Glomerular visceral epithelial cell (primary cell): ENCODE measurements around the gene CRELD1.

Experiments
- DNase-seq: peaks from one replicate; pipeline ENCODE4 v3.0.0-alpha.2; 2016; ENCODE audit errors: extremely low spot score

The CRELD1 gene

DNA sequence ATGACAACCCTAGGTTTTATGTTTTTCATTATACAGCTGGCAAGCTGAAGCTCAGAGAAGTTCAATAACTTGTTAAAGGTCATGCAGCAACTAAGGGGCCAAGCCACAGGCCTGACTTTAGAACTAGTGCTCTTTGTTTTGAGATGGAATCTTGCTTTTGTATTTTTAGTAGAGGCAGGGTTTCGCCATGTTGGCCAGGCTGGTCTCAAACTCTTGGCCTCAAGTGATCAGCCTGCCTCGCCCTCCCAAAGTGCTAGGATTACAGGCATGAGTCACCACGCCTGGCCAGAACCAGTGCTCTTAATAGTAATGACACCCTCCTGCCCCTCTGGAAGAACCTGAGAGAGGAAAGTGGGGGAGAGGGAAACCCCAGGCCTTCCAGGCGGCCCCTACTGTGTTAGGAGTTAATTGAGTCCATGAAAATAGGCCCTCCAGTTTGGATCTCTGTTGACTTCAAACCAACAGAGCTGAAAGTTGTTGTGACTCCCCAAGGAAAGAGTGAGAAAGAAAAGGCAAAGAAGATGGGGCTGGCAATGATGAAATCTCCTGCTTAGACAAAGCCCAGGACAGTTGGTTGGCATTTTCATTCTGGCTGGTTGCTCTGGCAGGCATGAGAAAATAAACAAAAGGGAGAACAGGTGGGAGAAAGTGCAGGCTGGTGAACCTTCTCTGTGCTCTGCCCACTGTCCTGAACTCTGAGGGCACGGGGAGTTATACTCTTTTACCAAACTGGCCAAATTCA is 22.1 kb downstream of the CRELD1 start:
- no peak for DNase-seq

DNA sequence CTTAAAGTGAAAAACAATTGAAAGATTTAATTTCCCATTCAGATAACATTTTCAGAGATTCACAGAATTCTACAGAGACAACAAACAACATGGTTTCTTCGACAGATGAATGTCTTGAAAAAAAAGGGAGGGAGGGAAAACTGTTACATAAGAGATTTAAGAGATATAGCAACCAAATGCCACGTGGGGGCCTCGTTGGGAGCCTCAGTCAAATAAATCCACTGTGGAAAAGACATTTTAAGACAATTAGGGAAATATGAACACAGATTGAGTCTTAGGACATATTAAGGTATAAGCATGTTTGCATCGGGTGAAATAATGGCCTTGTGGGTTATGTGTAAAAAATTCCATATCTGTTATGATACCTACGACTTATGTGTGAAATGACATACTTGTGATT is 23.6 kb downstream of the CRELD1 start:
- no peak for DNase-seq

DNA sequence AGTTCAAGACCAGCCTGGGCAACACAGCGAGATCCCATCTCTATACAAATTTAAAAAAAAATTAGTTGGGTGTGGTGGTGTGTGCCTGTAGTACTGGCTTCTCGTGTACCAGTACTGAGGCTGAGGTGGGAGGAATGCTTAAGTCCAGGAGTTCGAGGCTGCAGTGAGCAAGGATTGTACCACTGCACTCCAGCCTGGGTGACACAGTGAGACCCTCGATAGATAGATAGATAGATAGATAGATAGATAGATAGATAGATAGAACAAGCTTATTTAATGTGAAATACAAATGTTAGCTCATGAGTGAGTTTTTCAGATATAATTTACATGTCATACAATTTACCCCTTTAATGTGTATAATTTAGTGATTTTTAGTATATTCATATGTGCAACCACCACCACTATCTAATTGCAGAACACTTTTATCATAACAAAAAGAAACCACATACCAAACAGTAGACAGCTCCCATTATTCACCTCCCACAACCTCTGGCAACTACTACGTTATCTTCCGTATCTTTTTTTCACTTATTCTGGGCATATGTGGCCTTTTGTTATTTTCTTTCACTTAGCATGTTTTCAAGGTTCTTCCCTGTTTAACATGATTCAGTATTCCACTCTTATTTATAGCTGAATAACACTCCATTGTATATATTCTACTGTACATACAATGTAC is 31.7 kb downstream of the CRELD1 start:
- no peak for DNase-seq

DNA sequence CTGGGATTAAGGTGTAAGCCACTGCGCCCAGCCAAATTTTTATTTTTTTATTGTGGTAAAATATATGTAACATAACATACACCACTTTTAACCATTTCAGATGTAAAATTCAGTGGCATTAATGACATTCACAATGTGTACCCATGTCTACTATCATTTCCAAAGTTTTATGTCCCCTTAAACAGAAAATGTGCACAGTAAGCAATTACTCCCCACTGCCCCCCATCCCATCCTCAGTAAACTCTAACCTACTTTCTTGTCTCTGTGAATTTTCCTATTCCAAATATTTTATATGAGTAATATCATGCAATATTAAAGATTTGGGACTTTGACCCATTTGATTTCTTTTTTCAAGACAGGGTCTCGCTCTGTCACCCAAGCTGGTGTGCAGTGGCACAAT is 33.2 kb downstream of the CRELD1 start:
- DNase-seq = no peak

DNA sequence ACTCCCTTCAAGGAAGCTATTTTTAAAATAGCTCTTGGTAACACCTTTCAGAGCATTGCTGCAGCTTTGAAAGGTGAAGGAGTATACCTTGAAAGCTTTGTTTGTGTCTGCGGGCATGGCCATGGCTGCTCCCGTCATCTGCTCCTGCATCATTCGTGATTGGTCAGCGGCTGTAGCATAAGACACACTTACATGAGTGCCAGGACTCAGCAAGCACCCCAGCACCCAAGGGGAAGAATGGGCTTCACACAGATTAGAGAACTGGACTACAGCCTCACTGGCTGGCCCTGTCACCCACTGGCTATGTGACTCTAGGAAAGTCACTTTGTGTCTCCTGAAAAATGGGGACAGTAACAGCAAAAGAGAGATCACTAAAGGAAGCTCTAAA is 36.0 kb downstream of the CRELD1 start:
- no peak for DNase-seq

DNA sequence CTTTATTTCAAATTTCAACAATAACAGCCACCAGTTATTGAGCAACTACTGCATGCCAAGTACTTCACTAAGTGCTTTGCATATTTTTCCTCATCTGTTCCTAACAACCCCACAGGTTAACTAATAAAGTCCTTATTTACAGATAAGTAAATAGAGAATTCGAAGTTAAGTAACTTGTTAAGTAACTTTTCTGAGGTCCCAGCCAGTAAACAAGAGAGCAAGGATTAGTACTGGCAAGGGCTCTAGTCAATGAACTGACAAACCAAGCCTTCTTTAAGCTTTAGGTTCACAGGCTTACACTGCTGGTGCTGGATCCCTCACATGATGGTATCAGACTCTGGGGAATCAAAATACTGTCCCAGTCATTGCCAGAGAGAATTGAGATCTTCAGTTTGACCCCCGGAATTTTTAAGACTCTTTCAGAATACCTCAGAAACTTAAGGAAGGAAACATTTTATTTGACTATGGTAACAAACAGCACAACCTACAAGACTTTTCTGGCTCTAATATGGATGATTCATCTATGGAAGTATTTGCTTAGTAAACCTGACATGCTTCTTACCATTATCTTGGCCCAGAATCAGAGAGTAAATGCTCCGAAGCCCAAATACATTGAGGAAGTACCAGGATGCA is 36.5 kb downstream of the CRELD1 start:
- peak; percentile 22 for DNase-seq

DNA sequence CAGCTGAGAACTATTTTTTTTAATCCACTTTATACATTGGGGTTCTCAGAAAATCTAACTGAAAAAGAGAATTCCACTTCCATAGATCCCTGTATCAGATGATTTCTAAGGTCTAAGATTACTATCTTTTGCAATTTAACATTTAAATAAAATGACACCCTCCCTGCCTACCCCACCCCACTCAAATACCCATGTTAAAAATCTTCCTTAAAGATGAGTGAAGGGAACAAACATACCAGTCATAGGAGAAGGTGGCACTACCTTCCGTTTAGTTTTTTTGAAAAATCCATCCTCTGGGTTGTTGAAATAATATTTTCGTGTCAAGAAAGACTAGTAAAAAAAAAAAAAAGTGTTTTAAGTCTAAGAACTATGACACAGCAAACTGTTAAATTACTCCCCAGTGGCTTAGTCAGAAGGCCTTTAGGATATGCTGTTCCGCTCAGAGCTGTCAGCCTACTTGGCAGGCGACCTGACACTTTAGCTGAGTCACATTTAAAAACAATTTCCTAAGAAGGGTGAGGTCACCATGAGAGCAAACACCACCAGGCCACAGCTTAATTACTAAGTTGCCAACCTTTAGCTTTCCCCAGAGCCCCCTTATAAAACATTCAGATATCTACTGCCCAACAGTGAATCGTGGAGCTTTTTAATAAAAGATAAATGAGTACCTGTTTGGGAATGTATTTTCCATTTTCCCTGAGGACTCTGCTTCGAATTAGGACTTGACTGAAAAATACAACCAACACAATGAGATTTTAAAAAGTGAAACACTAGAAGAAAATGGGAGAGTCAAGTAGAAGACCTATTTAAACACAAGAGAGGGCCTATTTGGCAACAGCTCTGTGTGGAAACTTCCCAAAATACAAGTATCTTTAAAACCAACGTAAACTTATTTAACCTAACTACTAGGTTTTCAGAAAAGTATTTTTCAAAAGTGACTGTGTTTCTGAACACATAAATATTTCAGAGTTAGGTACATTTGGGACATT is 43.4 kb downstream of the CRELD1 start:
- peak; percentile 86 for DNase-seq

DNA sequence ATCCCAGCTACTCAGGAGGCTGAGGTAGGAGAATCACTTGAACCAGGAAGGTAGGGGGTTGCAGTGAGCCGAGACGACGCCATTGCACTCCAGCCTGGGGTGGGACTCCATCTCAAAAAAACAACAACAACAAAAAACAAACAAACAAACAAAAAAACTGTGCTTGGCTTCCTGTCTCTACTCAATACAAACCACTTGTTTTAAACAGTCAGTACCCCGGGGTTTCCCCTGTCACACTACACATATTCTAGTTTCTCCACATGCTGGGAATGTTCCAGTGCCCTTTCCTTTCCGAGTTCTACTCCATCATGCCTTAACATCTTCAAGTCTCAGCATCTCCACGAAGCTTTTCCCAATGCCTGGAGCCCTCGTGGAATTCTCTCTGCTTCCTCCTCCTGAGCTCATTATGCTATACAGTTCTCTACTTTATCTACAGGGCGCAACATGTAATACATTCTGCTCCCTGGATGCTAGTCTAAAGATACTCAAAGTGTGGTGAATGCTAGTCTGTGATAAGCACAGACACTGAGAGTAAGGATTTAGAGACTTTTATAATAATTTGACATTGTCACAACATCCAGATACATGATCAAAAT is 45.2 kb downstream of the CRELD1 start:
- DNase-seq = no peak

DNA sequence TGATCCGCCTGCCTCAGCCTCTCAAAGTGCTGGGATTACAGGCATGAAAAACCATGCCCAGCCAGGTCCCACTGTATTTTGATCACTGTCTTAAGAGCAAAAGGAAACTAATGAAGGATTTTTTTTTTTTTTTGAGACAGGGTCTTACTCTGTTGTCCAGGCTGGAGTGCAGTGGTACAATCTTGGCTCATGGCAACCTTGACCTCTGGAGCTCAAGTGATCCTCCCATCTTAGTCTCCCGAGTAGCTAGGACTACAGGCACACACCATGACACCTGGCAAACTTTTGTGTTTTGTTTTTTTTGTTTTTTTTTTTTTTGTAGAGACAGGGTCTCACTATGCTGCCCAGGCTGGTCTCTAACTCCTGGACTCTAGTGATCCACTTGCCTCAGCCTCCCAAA is 46.6 kb downstream of the CRELD1 start:
- no peak for DNase-seq

DNA sequence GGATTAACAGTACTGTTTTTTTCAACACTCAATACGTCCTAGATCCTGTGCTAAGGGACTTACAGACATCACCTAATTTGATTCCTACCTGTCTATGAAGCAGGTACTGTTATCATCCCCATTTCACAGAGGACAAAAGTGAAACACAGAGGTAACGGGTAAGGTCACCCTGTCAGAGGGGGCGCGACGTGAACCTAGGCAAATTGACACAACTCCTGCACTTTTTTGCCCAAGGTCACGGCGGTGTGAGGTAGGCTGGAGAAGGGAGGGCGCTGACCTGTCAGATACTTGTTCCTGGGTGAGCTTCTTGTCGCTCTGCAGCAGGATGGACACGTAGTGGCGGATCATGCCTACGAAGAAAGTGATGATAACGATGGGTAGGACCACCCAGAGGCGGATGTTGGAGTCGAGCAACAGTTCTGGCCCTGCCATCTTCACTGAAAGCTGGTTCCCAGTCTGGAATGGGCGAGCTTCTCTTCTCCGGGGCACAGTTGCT is 52.6 kb downstream of the CRELD1 start:
- DNase-seq = no peak

DNA sequence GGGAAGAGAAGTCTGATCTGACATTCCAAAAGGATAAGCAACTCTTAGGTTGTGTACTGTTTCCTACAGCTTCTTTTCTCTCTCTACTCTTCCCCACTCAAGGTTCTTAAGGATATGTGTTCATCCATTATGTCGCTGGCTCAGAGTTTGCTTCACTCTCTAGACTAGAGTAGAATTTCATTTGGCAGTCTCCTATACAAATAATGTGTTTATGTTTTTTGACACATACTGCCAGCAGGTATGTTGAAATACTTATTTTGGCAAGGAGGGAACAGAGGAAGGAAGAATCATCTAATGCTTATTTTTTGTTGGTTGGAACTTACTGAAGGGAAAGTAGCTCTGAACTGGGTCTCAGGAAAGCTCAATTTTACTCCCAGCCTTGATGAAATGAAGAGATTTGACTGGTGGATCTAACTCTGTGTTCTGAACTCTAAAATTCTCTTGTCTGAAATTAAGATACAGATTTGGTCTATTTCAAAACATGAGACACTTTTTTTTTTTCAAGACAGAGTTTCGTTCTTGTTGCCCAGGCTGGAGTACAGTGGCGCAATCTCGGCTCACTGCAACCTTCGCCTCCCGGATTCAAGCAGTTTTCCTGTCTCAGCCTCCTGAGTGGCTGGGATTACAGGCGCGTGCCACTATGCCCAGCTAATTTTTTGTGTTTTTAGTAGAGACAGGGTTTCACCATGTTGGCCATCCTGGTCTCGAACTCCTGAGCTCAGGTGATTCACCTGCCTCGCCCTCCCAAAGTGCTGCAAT is 60.6 kb downstream of the CRELD1 start:
- no peak for DNase-seq
